K562 (cell line): Measurements from ENCODE around the gene EFEMP2. TPM values are rescaled to one million over a fixed set of nuclear protein-coding genes. Genes with fewer than 3 reads are reported as not detected.
A peak's percentile ranks its signal among the peaks of the same experiment; 100 is the strongest.

Experiments used
- ATAC-seq: fragments of 200-7000 bp; cut with Tn5 transposase; 3 replicates; pipeline ENCODE4 v1.9.1; 2020; ENCODE audit warnings: moderate library complexity
- BruUV-seq: library from RNA; stranded (reverse); fragments of 400-500 nt; replicated peaks from 2 replicates; lab custom pipeline; 2021; lab: Mats Ljungman, UMichigan
- CTCF ChIA-PET: fragments of 300-600 bp; formaldehyde crosslinking; extraction: SDS; loops from one replicate; lab custom pipeline; 2021; ENCODE audit warnings: low intra/inter-chr PET ratio; lab: Yijun Ruan, JAX
- POLR2A ChIA-PET: fragments of 300-600, 350-650 bp; sonication (Branson Sonifier 250); formaldehyde crosslinking; extraction: SDS; loops from one replicate; lab custom pipeline; 2021; ENCODE audit warnings: antibody characterized with exemption, inconsistent platforms; lab: Yijun Ruan, JAX
- DNase-seq, 4 experiments: peaks; one replicate each; pipeline versions ENCODE4 v3.0.0 to v3.0.0-alpha.2; 2011 to 2018; ENCODE audit warnings: low spot score in 3 of 4, mixed read lengths in 3 of 4; ENCODE audit errors: extremely low read depth in 1 of 4
- FAIRE-seq: peaks from 2 replicates; lab custom pipeline; 2011; peaks lifted over from hg19 to GRCh38; lab: Jason Lieb, UNC
- H2AFZ ChIP-seq: 2 replicates; pipeline ENCODE4 v1.6.0; 2011; ENCODE audit warnings: low read depth, low read length, control low read depth, inconsistent platforms
- H3K27ac ChIP-seq: fragments of 200-600 bp; 3 replicates; pipeline ENCODE4 v1.8.0; 2011; ENCODE audit warnings: low read depth, mild to moderate bottlenecking, control low read depth, inconsistent platforms, low read length, moderate library complexity, mixed read lengths; ENCODE audit errors: extremely low read depth
- H3K27me3 ChIP-seq, 2 experiments: fragments of 300-600 bp in 1 of 2; 2 replicates in 1 of 2; 3 replicates in 1 of 2; pipeline versions ENCODE4 v1.6.0 to v1.8.0; 2011; ENCODE audit warnings: inconsistent platforms in 2 of 2, low read length in 2 of 2, mild to moderate bottlenecking in 1 of 2, mixed read lengths in 1 of 2, moderate library complexity in 1 of 2; ENCODE audit not compliant: control insufficient read depth in 2 of 2, insufficient read depth in 2 of 2
- H3K36me3 ChIP-seq: fragments of 300-600 bp; 3 replicates; pipeline ENCODE4 v1.8.0; 2011; ENCODE audit warnings: mild to moderate bottlenecking, low read length, inconsistent platforms; ENCODE audit not compliant: control insufficient read depth, insufficient read depth
- H3K4me1 ChIP-seq, 2 experiments: fragments of 200-600 bp in 1 of 2; replicated peaks in 1 of 2; 2 replicates in 1 of 2; 3 replicates in 1 of 2; pipeline versions ENCODE4 v1.5.1 to v1.8.0; 2011; ENCODE audit warnings: inconsistent platforms in 2 of 2, low read length in 2 of 2, mild to moderate bottlenecking in 1 of 2, mixed read lengths in 1 of 2, moderate library complexity in 1 of 2; ENCODE audit not compliant: control insufficient read depth in 2 of 2, insufficient read depth in 2 of 2
- H3K4me2 ChIP-seq: 2 replicates; pipeline ENCODE4 v1.6.1; 2011; ENCODE audit warnings: low read length, control low read depth, inconsistent platforms, mixed read lengths; ENCODE audit not compliant: insufficient read depth
- H3K4me3 ChIP-seq: fragments of 200-600 bp; sonication (generic), shearing (Covaris generic); 2 replicates; pipeline ENCODE4 v1.5.1; 2016; ENCODE audit warnings: control low read depth, inconsistent platforms
- H3K79me2 ChIP-seq: fragments of 200-600 bp; 3 replicates; pipeline ENCODE4 v1.8.0; 2011; ENCODE audit warnings: low read length, inconsistent platforms; ENCODE audit not compliant: control insufficient read depth, insufficient read depth
- H3K9ac ChIP-seq, 2 experiments: 2 replicates each; pipeline versions ENCODE4 v1.6.0 to v1.6.1; 2011; ENCODE audit warnings: low read depth in 2 of 2, low read length in 2 of 2, control low read depth in 1 of 2, inconsistent platforms in 1 of 2, mild to moderate bottlenecking in 1 of 2, mixed read lengths in 1 of 2; ENCODE audit not compliant: insufficient read depth in 1 of 2
- H3K9me1 ChIP-seq: one replicate; pipeline ENCODE4 v1.6.0; 2011; ENCODE audit warnings: inconsistent platforms, mild to moderate bottlenecking, low read length, moderate library complexity; ENCODE audit not compliant: control insufficient read depth, insufficient read depth
- H3K9me3 ChIP-seq: replicated peaks from 2 replicates; pipeline ENCODE4 v1.5.1; 2011; ENCODE audit warnings: low read depth, low read length, inconsistent platforms; ENCODE audit not compliant: control insufficient read depth, insufficient read depth
- H4K20me1 ChIP-seq: replicated peaks from 2 replicates; pipeline ENCODE4 v1.6.1; 2011; ENCODE audit warnings: low read length, inconsistent platforms, mixed read lengths; ENCODE audit not compliant: control insufficient read depth, insufficient read depth
- BRD4 ChIP-seq: fragments of 200-600 bp; sonication (generic); IDR thresholded peaks from 2 replicates; pipeline ENCODE4 v1.6.1; 2017; ENCODE audit warnings: inconsistent platforms
- CHD1 ChIP-seq: fragments of 200-600 bp; sonication (generic); IDR thresholded peaks from one replicate; pipeline ENCODE4 v1.6.1; 2012; ENCODE audit warnings: mild to moderate bottlenecking, moderate library complexity, low read length, inconsistent platforms
- CREB3 ChIP-seq: fragments of 450-650 bp; conservative IDR thresholded peaks from 2 replicates; pipeline ENCODE4 v1.6.1; 2016; ENCODE audit warnings: missing genetic modification characterization, low read depth, mild to moderate bottlenecking, missing compliant biosample characterization, moderate library complexity
- E2F6 ChIP-seq, 2 experiments: IDR thresholded peaks; 2 replicates each; pipeline ENCODE4 v1.6.1; 2011; ENCODE audit warnings: borderline replicate concordance in 1 of 2, control low read depth in 1 of 2, low read depth in 1 of 2, low read length in 1 of 2, mild to moderate bottlenecking in 1 of 2, mixed read lengths in 1 of 2, moderate library complexity in 1 of 2; ENCODE audit not compliant: insufficient read depth in 1 of 2, insufficient read length in 1 of 2, poor library complexity in 1 of 2, severe bottlenecking in 1 of 2; ENCODE audit errors: extremely low read depth in 1 of 2
- ELK3 ChIP-seq: fragments of 450-650 bp; formaldehyde crosslinking; IDR thresholded peaks from 2 replicates; pipeline ENCODE4 v1.4.0; 2020; ENCODE audit warnings: mild to moderate bottlenecking
- GTF2F1 ChIP-seq: IDR thresholded peaks from 2 replicates; pipeline ENCODE4 v1.6.1; 2011; ENCODE audit warnings: low read depth, low read length, improper control_type of control experiment
- HDAC2 ChIP-seq: fragments of 450-650 bp; IDR thresholded peaks from 2 replicates; pipeline ENCODE4 v1.6.1; 2016; ENCODE audit warnings: mild to moderate bottlenecking
- HNRNPK ChIP-seq: fragments of 200-400 bp; formaldehyde crosslinking; IDR thresholded peaks from one replicate; pipeline ENCODE4 v1.6.1; 2018; ENCODE audit warnings: mild to moderate bottlenecking, low read depth, low read length; ENCODE audit not compliant: poor library complexity, severe bottlenecking
- NFIC ChIP-seq: fragments of 450-650 bp; IDR thresholded peaks from 2 replicates; pipeline ENCODE4 v1.6.1; 2017; ENCODE audit warnings: mild to moderate bottlenecking, inconsistent platforms
- POLR2G ChIP-seq: fragments of 200-400 bp; formaldehyde crosslinking; IDR thresholded peaks from 2 replicates; pipeline ENCODE4 v1.6.1; 2017; ENCODE audit warnings: low read depth, mild to moderate bottlenecking, antibody characterized with exemption, low read length, moderate library complexity
- RBFOX2 ChIP-seq: fragments of 200-400 bp; formaldehyde crosslinking; IDR thresholded peaks from 2 replicates; pipeline ENCODE4 v1.6.1; 2017; ENCODE audit warnings: low read depth, mild to moderate bottlenecking, low read length, moderate library complexity
- SREBF1 ChIP-seq: fragments of 150-350 bp; IDR thresholded peaks from 2 replicates; pipeline ENCODE4 v1.6.1; 2014; ENCODE audit warnings: antibody characterized with exemption, low read depth, low read length, borderline replicate concordance
- TRIM28 ChIP-seq: fragments of 450-650 bp; IDR thresholded peaks from 2 replicates; pipeline ENCODE4 v1.6.1; 2017
- ZBTB1 ChIP-seq: sonication (generic); formaldehyde crosslinking; IDR thresholded peaks from 2 replicates; pipeline ENCODE4 v1.8.1; 2023; ENCODE audit warnings: missing genetic modification reagents, low read depth, mild to moderate bottlenecking, borderline replicate concordance
- ZNF12 ChIP-seq: sonication (generic); formaldehyde crosslinking; IDR thresholded peaks from 2 replicates; pipeline ENCODE4 v1.4.0; 2020; ENCODE audit warnings: mild to moderate bottlenecking, missing genetic modification reagents
- ZNF644 ChIP-seq: fragments of 200-800 bp; sonication (Bioruptor generic); IDR thresholded peaks from 2 replicates; pipeline ENCODE4 v1.6.1; 2016; ENCODE audit warnings: low read depth, missing genetic modification characterization, missing compliant biosample characterization
- WGBS: fragments of 100-300 bp; shearing (Covaris generic); methylation state at CpG from one replicate; pipeline ENCODE4 v1.1.6; 2016; ENCODE audit warnings: low coverage, mixed read lengths; ENCODE audit not compliant: insufficient coverage; ENCODE audit errors: missing lambda C conversion rate; 5-methylcytosine and 5-hydroxymethylcytosine counted together
- in situ Hi-C: fragments of 300-500 bp; cut with MboI; formaldehyde crosslinking; loops from 4 replicates; pipeline ENCODE4 v1.15.0; 2018; ENCODE audit warnings: inconsistent platforms, mixed read lengths
- intact Hi-C: fragments of 100-400 bp; cut with micrococcal nuclease; formaldehyde crosslinking; loops from 2 replicates; pipeline ENCODE4 v1.14.2; 2022
- polyA plus RNA-seq, 8 experiments: library from polyadenylated mRNA; depleted of rRNA in 4 of 8; stranded (reverse) in 5 of 8; unstranded in 3 of 8; fragments of >200 nt; fragmentation: Nextera tagmentation in 2 of 8; fragmentation: Illumina TruSeq in 1 of 8; extraction: Ambion mirVana in 2 of 8; extraction: Trizol in 1 of 8; gene quantifications; 2 replicates each; pipeline versions ENCODE4 v1.2.1 to v1.2.3, GENCODE V29; 2011 to 2014; ENCODE audit warnings: inconsistent platforms in 1 of 8, missing spikeins in 1 of 8
- total RNA-seq, 7 experiments: library from RNA; depleted of rRNA in 6 of 7; stranded (reverse); fragments of >200 nt in 6 of 7; fragmentation: Illumina TruSeq in 2 of 7; extraction: Trizol in 2 of 7; gene quantifications; 2 replicates each; pipeline versions ENCODE4 v1.2.1 to v1.2.3, GENCODE V29; 2011 to 2021; ENCODE audit warnings: low replicate concordance in 1 of 7

The EFEMP2 gene
- total and polyA plus RNA-seq, 9 of the 15 experiments (the other 6 are each of a cell fraction or from before 2014, with no cell fraction given) = 0.07 to 2.9 (median 0.69) TPM; not detected in 1

GRCh38 chr11:65861533-65862183 lies 10.9 kb downstream of the EFEMP2 start (continued):
- 0 out of 2 replicates have a peak, but pooled peaks have one; percentile 26 for TF ChIP-seq ZNF12 (CRISPR knock-in tag)
- TF ChIP-seq ELK3 (CRISPR knock-in tag) = no peak
- peak; percentile 68 for TF ChIP-seq POLR2G
- peak; percentile 66 for TF ChIP-seq RBFOX2
- TF ChIP-seq ZBTB1 (CRISPR knock-in tag) = no peak
- TF ChIP-seq, all 486 proteins: peak for 6

GRCh38 chr11:65861165-65861505 lies 11.5 kb downstream of the EFEMP2 start:
- Histone ChIP-seq H3K9me1 (peaks cover 3% of the 10 kb centered on the region), H3K9me3 (no peaks in the 10 kb centered on the region), H3K4me2 (peak overlapping the region; percentile 95), H3K9ac (peak overlapping the region; percentile 99 to 100), H3K4me3 (peak overlapping the region; percentile 95), H3K79me2 (peaks cover 45% of the 10 kb centered on the region), H4K20me1 (peaks cover 13% of the 10 kb centered on the region), H3K36me3 (peaks cover 57% of the 10 kb centered on the region), H3K27me3 (no peaks in the 10 kb centered on the region; a peak in 1 of 5 replicates), H2AFZ (peak overlapping the region; percentile 32), H3K27ac (peak overlapping the region; percentile 96), H3K4me1 (peaks cover 13 to 76% of the 10 kb centered on the region in 2 experiments)
- BruUV-seq = no TSS peak
- intact Hi-C loops (no loop called here), in situ Hi-C loops (no loop called here)
- WGBS = 2% methylated on average over 14 of the region's 14 CpGs
- ChIA-PET POLR2A (interaction anchor here (0.7 to 5.6 kb wide), 12 partner anchors 8 to 788 kb away, joined by 3 to 151 read pairs (median 4); partner anchors contain the start of genes CCDC85B, FIBP and MALAT1), CTCF (no interaction called here)
- FAIRE-seq (no peak), ATAC-seq (no peak), DNase-seq (peak in 1 of 4 experiments; percentile 29)
- TF ChIP-seq BRD4 (peak; percentile 9; the same call in 1 of the 2 replicates), HNRNPK (no peak), SREBF1 (no peak), CHD1 (peak; percentile 61), GTF2F1 (no peak), E2F6 (IDR thresholded peaks at IDR 0.05; ENCODE audit: borderline replicate concordance in 1 of 2, extremely low read depth in 1 of 2, insufficient read depth in 1 of 2, insufficient read length in 1 of 2, low read depth in 1 of 2, low read length in 1 of 2, poor library complexity in 1 of 2, severe bottlenecking in 1 of 2) (no peak), CREB3 (tag) (no peak), HDAC2 (no peak), TRIM28 (no peak), ZNF644 (tag) (no peak), NFIC (no peak)
